ENCODE measurements around the gene INSYN2A.

Gene INSYN2A

GRCh38 chr10:127207081-127207480, 10.7 kb upstream of the INSYN2A start:
- no peak overlapping the region for H3K27ac ChIP-seq (ENCODE audit: low read depth, low read length)
- H3K9me3 ChIP-seq (ENCODE audit: insufficient read depth, low read length): no peaks in the 10 kb centered on the region

GRCh38 chr10:127203067-127203466, 6.7 kb upstream of the INSYN2A start:
- H3K79me2 ChIP-seq (ENCODE audit: insufficient read depth, low read length): no peaks in the 10 kb centered on the region
- TF ChIP-seq EZH2phosphoT487 (conservative IDR thresholded peaks at IDR 0.05; ENCODE audit: low read length): no peak
- TF ChIP-seq CTCF (IDR thresholded peaks at IDR 0.05; ENCODE audit: insufficient read depth, low read length, poor library complexity, severe bottlenecking): no peak
- H3K9ac ChIP-seq (ENCODE audit: low read length): no peak overlapping the region
- no peaks in the 10 kb centered on the region for H3K9me2 ChIP-seq (replicated peaks; ENCODE audit: insufficient read depth, low read length)
- no peaks in the 10 kb centered on the region for H3K27me3 ChIP-seq (ENCODE audit: low read length)
- no peak overlapping the region for H3K27ac ChIP-seq (ENCODE audit: low read depth, low read length)
- H3K4me3 ChIP-seq (ENCODE audit: insufficient read depth, low read length, poor library complexity, severe bottlenecking): no peak overlapping the region
- no peak overlapping the region for H2AFZ ChIP-seq (ENCODE audit: low read depth, low read length, severe bottlenecking)
- no peak overlapping the region for H3K4me2 ChIP-seq (ENCODE audit: low read depth, low read length, poor library complexity, severe bottlenecking)
- H3K9me3 ChIP-seq (ENCODE audit: insufficient read depth, low read length): no peaks in the 10 kb centered on the region
- H3F3A ChIP-seq (ENCODE audit: insufficient read depth): no peaks in the 10 kb centered on the region
- H3K36me3 ChIP-seq (ENCODE audit: low read length): no peaks in the 10 kb centered on the region
- H4K20me1 ChIP-seq (ENCODE audit: low read depth, low read length): no peaks in the 10 kb centered on the region

More at GRCh38 chr10:127207081-127207480, 10.7 kb upstream of the INSYN2A start:
- Histone ChIP-seq H3K9me2 (replicated peaks; ENCODE audit: insufficient read depth, low read length) (no peaks in the 10 kb centered on the region), H3K36me3 (ENCODE audit: low read length) (no peaks in the 10 kb centered on the region), H3K79me2 (ENCODE audit: insufficient read depth, low read length) (no peaks in the 10 kb centered on the region), H2AFZ (ENCODE audit: low read depth, low read length, severe bottlenecking) (no peak overlapping the region), H3K4me3 (ENCODE audit: insufficient read depth, low read length, poor library complexity, severe bottlenecking) (no peak overlapping the region), H3K27me3 (ENCODE audit: low read length) (no peaks in the 10 kb centered on the region), H3K4me2 (ENCODE audit: low read depth, low read length, poor library complexity, severe bottlenecking) (no peak overlapping the region), H3F3A (ENCODE audit: insufficient read depth) (no peaks in the 10 kb centered on the region), H4K20me1 (ENCODE audit: low read depth, low read length) (no peaks in the 10 kb centered on the region), H3K9ac (ENCODE audit: low read length) (no peak overlapping the region)
- TF ChIP-seq EZH2phosphoT487 (conservative IDR thresholded peaks at IDR 0.05; ENCODE audit: low read length): no peak
- no peak for TF ChIP-seq CTCF (IDR thresholded peaks at IDR 0.05; ENCODE audit: insufficient read depth, low read length, poor library complexity, severe bottlenecking)

GRCh38 chr10:127200646-127201045, 4.3 kb upstream of the INSYN2A start:
- Histone ChIP-seq H3K79me2 (ENCODE audit: insufficient read depth, low read length) (no peaks in the 10 kb centered on the region), H3K9me2 (replicated peaks; ENCODE audit: insufficient read depth, low read length) (no peaks in the 10 kb centered on the region), H2AFZ (ENCODE audit: low read depth, low read length, severe bottlenecking) (no peak overlapping the region), H3K27me3 (ENCODE audit: low read length) (no peaks in the 10 kb centered on the region), H3K4me3 (ENCODE audit: insufficient read depth, low read length, poor library complexity, severe bottlenecking) (no peak overlapping the region), H3F3A (ENCODE audit: insufficient read depth) (no peaks in the 10 kb centered on the region), H4K20me1 (ENCODE audit: low read depth, low read length) (no peaks in the 10 kb centered on the region), H3K27ac (ENCODE audit: low read depth, low read length) (no peak overlapping the region), H3K4me2 (ENCODE audit: low read depth, low read length, poor library complexity, severe bottlenecking) (no peak overlapping the region), H3K9ac (ENCODE audit: low read length) (no peak overlapping the region), H3K36me3 (ENCODE audit: low read length) (no peaks in the 10 kb centered on the region), H3K9me3 (ENCODE audit: insufficient read depth, low read length) (no peaks in the 10 kb centered on the region; the same call in 1 of the 2 replicates)
- TF ChIP-seq CTCF (IDR thresholded peaks at IDR 0.05; ENCODE audit: insufficient read depth, low read length, poor library complexity, severe bottlenecking) (no peak), EZH2phosphoT487 (conservative IDR thresholded peaks at IDR 0.05; ENCODE audit: low read length) (no peak)
